GM12878 (cell line): ENCODE results near the gene GRIK4. TPM values are rescaled to one million over a fixed set of nuclear protein-coding genes. Genes with fewer than 3 reads are reported as not detected.

Source experiments
- ATAC-seq: fragments of 200-7000 bp; cut with Tn5 transposase; 3 replicates; pipeline ENCODE4 v1.9.1; 2020; ENCODE audit warnings: mild to moderate bottlenecking, moderate library complexity
- BruUV-seq: library from RNA; stranded (reverse); fragments of 400-500 nt; replicated peaks from 2 replicates; lab custom pipeline; 2021; lab: Mats Ljungman, UMichigan
- CTCF ChIA-PET: fragments of 300-600 bp; sonication (Branson Sonifier 250); formaldehyde crosslinking; extraction: SDS; loops from one replicate; lab custom pipeline; 2021; ENCODE audit warnings: inconsistent platforms; lab: Yijun Ruan, JAX
- POLR2A ChIA-PET: fragments of 350-600 bp; formaldehyde crosslinking; extraction: SDS; loops from one replicate; lab custom pipeline; 2021; ENCODE audit warnings: inconsistent platforms; lab: Charles Lee
- RAD21 ChIA-PET: fragments of 300-600 bp; sonication (Branson Sonifier 250); formaldehyde crosslinking; loops from one replicate; lab custom pipeline; 2023; ENCODE audit warnings: antibody characterized with exemption; ENCODE audit not compliant: unreplicated experiment; lab: Charles Lee
- SMC1A ChIA-PET: fragments of 300-600 bp; sonication (Branson Sonifier 250); formaldehyde crosslinking; loops from one replicate; lab custom pipeline; 2023; ENCODE audit not compliant: unreplicated experiment, uncharacterized antibody; lab: Charles Lee
- DNase-seq: peaks from one replicate; pipeline ENCODE4 v3.0.0-alpha.2; 2011; ENCODE audit warnings: low read depth, low spot score
- FAIRE-seq: peaks from 3 replicates; lab custom pipeline; 2011; peaks lifted over from hg19 to GRCh38; lab: Jason Lieb, UNC
- H2AFZ ChIP-seq: 2 replicates; pipeline ENCODE4 v1.6.0; 2011; ENCODE audit warnings: low read depth, low read length, control low read depth; ENCODE audit not compliant: control insufficient read depth
- H3K27ac ChIP-seq: 2 replicates; pipeline ENCODE4 v1.5.1; 2011; ENCODE audit warnings: control low read depth; ENCODE audit not compliant: control insufficient read depth, insufficient read depth
- H3K27me3 ChIP-seq, 2 experiments: replicated peaks in 1 of 2; 2 replicates each; pipeline versions ENCODE4 v1.6.0 to v1.6.1; 2011; ENCODE audit warnings: low read length in 1 of 2; ENCODE audit not compliant: control insufficient read depth in 2 of 2, insufficient read depth in 2 of 2
- H3K36me3 ChIP-seq, 2 experiments: 2 replicates each; pipeline ENCODE4 v1.5.1; 2011; ENCODE audit warnings: low read length in 1 of 2; ENCODE audit not compliant: control insufficient read depth in 2 of 2, insufficient read depth in 2 of 2
- H3K4me1 ChIP-seq: 2 replicates; pipeline ENCODE4 v1.6.1; 2011; ENCODE audit warnings: mild to moderate bottlenecking, low read length, moderate library complexity, mixed read lengths; ENCODE audit not compliant: control insufficient read depth, insufficient read depth
- H3K4me2 ChIP-seq: 2 replicates; pipeline ENCODE4 v1.6.0; 2011; ENCODE audit warnings: control low read depth; ENCODE audit not compliant: control insufficient read depth, insufficient read depth
- H3K4me3 ChIP-seq: fragments of 200-600 bp; sonication (generic); 2 replicates; pipeline ENCODE4 v1.5.1; 2016
- H3K79me2 ChIP-seq: 2 replicates; pipeline ENCODE4 v1.6.0; 2011; ENCODE audit warnings: low read length; ENCODE audit not compliant: control insufficient read depth, insufficient read depth
- H3K9ac ChIP-seq: 2 replicates; pipeline ENCODE4 v1.8.0; 2011; ENCODE audit warnings: low read length, control low read depth, mixed read lengths; ENCODE audit not compliant: control insufficient read depth, insufficient read depth
- H3K9me3 ChIP-seq: replicated peaks from 3 replicates; pipeline ENCODE4 v1.5.1; 2011; ENCODE audit warnings: mild to moderate bottlenecking, low read length; ENCODE audit not compliant: control insufficient read depth, insufficient read depth
- H4K20me1 ChIP-seq: 2 replicates; pipeline ENCODE4 v1.6.0; 2011; ENCODE audit not compliant: control insufficient read depth, insufficient read depth
- BCL11A ChIP-seq: IDR thresholded peaks from 2 replicates; pipeline ENCODE4 v1.6.1; 2011; ENCODE audit warnings: low read depth, low read length
- FOXK2 ChIP-seq: fragments of 450-650 bp; IDR thresholded peaks from 2 replicates; pipeline ENCODE4 v1.6.1; 2017; ENCODE audit warnings: mild to moderate bottlenecking, moderate library complexity
- FOXM1 ChIP-seq: IDR thresholded peaks from 2 replicates; pipeline ENCODE4 v1.6.1; 2012; ENCODE audit warnings: low read depth, mild to moderate bottlenecking, inconsistent platforms, low read length, moderate library complexity
- IRF5 ChIP-seq: fragments of 450-650 bp; IDR thresholded peaks from 2 replicates; pipeline ENCODE4 v1.6.1; 2017; ENCODE audit warnings: borderline replicate concordance
- MTA2 ChIP-seq: fragments of 450-650 bp; IDR thresholded peaks from 2 replicates; pipeline ENCODE4 v1.6.1; 2016; ENCODE audit warnings: low read depth, mild to moderate bottlenecking, moderate library complexity
- RB1 ChIP-seq: fragments of 450-650 bp; formaldehyde crosslinking; IDR thresholded peaks from 2 replicates; pipeline ENCODE4 v1.6.1; 2017; ENCODE audit warnings: mild to moderate bottlenecking, borderline replicate concordance
- STAT3 ChIP-seq: IDR thresholded peaks from 2 replicates; pipeline ENCODE4 v1.6.1; 2011; ENCODE audit warnings: low read depth, low read length, improper control_type of control experiment
- TAF1 ChIP-seq: IDR thresholded peaks from 2 replicates; pipeline ENCODE4 v1.6.1; 2011; ENCODE audit warnings: mild to moderate bottlenecking, low read depth, low read length, borderline replicate concordance
- WRNIP1 ChIP-seq: IDR thresholded peaks from 2 replicates; pipeline ENCODE4 v1.6.1; 2011; ENCODE audit warnings: low read depth, low read length, improper control_type of control experiment, borderline replicate concordance
- ZNF274 ChIP-seq: IDR thresholded peaks from one replicate; pipeline ENCODE4 v1.8.0; 2011; ENCODE audit not compliant: insufficient read length, insufficient read depth
- ZNF384 ChIP-seq: IDR thresholded peaks from 2 replicates; pipeline ENCODE4 v1.6.1; 2012; ENCODE audit warnings: low read depth, mild to moderate bottlenecking, low read length, improper control_type of control experiment, borderline replicate concordance
- WGBS: methylation state at CpG from one replicate; pipeline ENCODE4 v1.1.6; 2016; ENCODE audit warnings: low lambda C conversion rate; ENCODE audit not compliant: insufficient replicate concordance, insufficient coverage; ENCODE audit errors: missing lambda C conversion rate; 5-methylcytosine and 5-hydroxymethylcytosine counted together
- in situ Hi-C: fragments of 300-500 bp; cut with MboI; formaldehyde crosslinking; loops from 9 replicates; pipeline ENCODE4 v1.14.3; 2018; ENCODE audit warnings: mixed read lengths
- intact Hi-C: fragments of 100-400 bp; cut with micrococcal nuclease; formaldehyde crosslinking; loops from one replicate; pipeline ENCODE4 v1.14.2; 2022; ENCODE audit not compliant: unreplicated experiment
- polyA plus RNA-seq, 11 experiments: library from polyadenylated mRNA; depleted of rRNA in 4 of 11; unstranded in 6 of 11; stranded (reverse) in 5 of 11; fragments of >200 nt; fragmentation: Nextera tagmentation in 4 of 11; fragmentation: Illumina TruSeq in 1 of 11; extraction: Ambion mirVana in 4 of 11; extraction: Trizol in 1 of 11; gene quantifications; 1 replicate in 1 of 11; 2 replicates in 10 of 11; pipeline versions ENCODE4 v1.2.1 to v1.2.3, GENCODE V29; 2011 to 2016; ENCODE audit warnings: inconsistent platforms in 2 of 11, missing spikeins in 2 of 11, low read depth in 1 of 11
- total RNA-seq, 4 experiments: library from RNA; depleted of rRNA in 3 of 4; stranded (reverse); fragments of >200 nt in 3 of 4; fragmentation: Illumina TruSeq in 1 of 4; extraction: Trizol in 1 of 4; gene quantifications; 2 replicates each; pipeline versions ENCODE4 v1.2.1 to v1.2.3, GENCODE V29; 2013 to 2021

The GRIK4 gene
- total and polyA plus RNA-seq, 10 of the 15 experiments (the other 5 are each of a cell fraction or from before 2014, with no cell fraction given): 0.33 to 3.6 (median 0.72) TPM

DNA sequence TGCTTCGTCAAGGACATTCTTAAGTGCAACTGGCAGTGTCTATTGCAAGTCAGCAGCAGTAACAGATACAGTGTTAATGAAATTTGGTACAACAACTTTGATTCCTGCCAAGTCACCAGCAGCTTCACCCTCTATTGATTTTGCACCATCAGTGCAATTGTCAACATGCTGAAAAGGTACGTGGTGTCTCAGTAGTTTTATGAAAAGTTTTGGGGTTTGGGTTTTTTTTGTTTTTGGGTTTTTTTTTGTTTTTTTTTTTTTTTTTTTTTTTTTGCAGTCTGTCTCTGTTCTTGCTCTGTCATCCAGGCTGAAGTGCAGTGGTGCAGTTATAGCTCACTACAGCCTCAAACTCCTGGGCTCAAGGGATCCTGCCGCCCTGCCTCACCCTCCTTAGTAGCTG is 19.1 kb upstream of the GRIK4 start:
- in situ Hi-C loops (no loop called here), intact Hi-C loops (no loop called here)
- Histone ChIP-seq H4K20me1 (no peaks in the 10 kb centered on the region), H3K79me2 (no peaks in the 10 kb centered on the region), H3K36me3 (no peaks in the 10 kb centered on the region), H3K4me2 (no peak overlapping the region), H3K27me3 (no peaks in the 10 kb centered on the region), H3K9ac (no peak overlapping the region), H3K9me3 (no peaks in the 10 kb centered on the region), H3K4me3 (no peak overlapping the region), H2AFZ (no peak overlapping the region), H3K27ac (no peak overlapping the region), H3K4me1 (no peaks in the 10 kb centered on the region)
- SMC1A ChIA-PET: interaction anchor here (1.3 kb wide), 1 partner anchor 22 kb away, joined by 3 read pairs; no protein-coding TSS in a partner anchor
- POLR2A ChIA-PET: interaction anchor here (0.6 kb wide), 1 partner anchor 97 kb away, joined by 3 read pairs; no protein-coding TSS in a partner anchor
- TF ChIP-seq TAF1 (no peak), ZNF384 (peak; percentile 75), FOXK2 (no peak)
- RAD21 ChIA-PET: interaction anchor here (0.6 kb wide), 1 partner anchor 104 kb away, joined by 3 read pairs; no protein-coding TSS in a partner anchor
- CTCF ChIA-PET: no interaction called here
- ATAC-seq: peak; percentile 15; the same call in 1 of the 3 replicates
- WGBS: 63% methylated on average over 3 of the region's 3 CpGs
- DNase-seq: no peak
- no peak for FAIRE-seq
- BruUV-seq: no TSS peak

GRCh38 chr11:120494595-120494994 is 17.0 kb upstream of the GRIK4 start:
- Histone ChIP-seq H3K79me2 (no peaks in the 10 kb centered on the region), H3K9me3 (no peaks in the 10 kb centered on the region), H3K27ac (no peak overlapping the region), H3K36me3 (no peaks in the 10 kb centered on the region), H3K9ac (no peak overlapping the region), H4K20me1 (no peaks in the 10 kb centered on the region), H3K4me2 (no peak overlapping the region), H2AFZ (no peak overlapping the region), H3K4me3 (no peak overlapping the region), H3K27me3 (no peaks in the 10 kb centered on the region), H3K4me1 (peaks cover 3% of the 10 kb centered on the region; the same call in 1 of the 2 replicates)
- BruUV-seq: no TSS peak
- intact Hi-C loops: no loop called here
- in situ Hi-C loops: no loop called here
- ChIA-PET POLR2A (interaction anchor here (0.7 kb wide), 1 partner anchor 9 kb away, joined by 3 read pairs; no protein-coding TSS in a partner anchor), SMC1A (interaction anchor here (1.0 kb wide), 2 partner anchors 13 to 158 kb away, joined by 3 read pairs; partner anchors contain the start of gene ARHGEF12), RAD21 (interaction anchor here (1.0 kb wide), 2 partner anchors 155 to 160 kb away, joined by 3 to 4 read pairs; no protein-coding TSS in a partner anchor), CTCF (interaction anchor here (0.8 to 1.5 kb wide), 3 partner anchors 159 to 162 kb away, joined by 3 to 5 read pairs (median 3); no protein-coding TSS in a partner anchor)
- TF ChIP-seq IRF5: no peak
- no peak for TF ChIP-seq WRNIP1
- TF ChIP-seq MTA2: no peak
- no peak for TF ChIP-seq FOXM1
- TF ChIP-seq RB1: no peak
- no peak for TF ChIP-seq STAT3
- no peak for TF ChIP-seq BCL11A
- no peak for TF ChIP-seq ZNF274
- DNase-seq: no peak
- 77% methylated on average over 2 of the region's 2 CpGs for WGBS
- ATAC-seq: no peak
- FAIRE-seq: no peak
